HUES64 (cell line): ENCODE measurements around the gene VPS13C.
"Not testable (repeated sequence)": the region's sequence is repeated elsewhere in the genome, so short reads cannot be mapped to it uniquely, and the experiment has no call there.

Source experiments
- H3K27ac ChIP-seq: 2 replicates; pipeline ENCODE4 v1.7.0; 2013; ENCODE audit warnings: low read depth, low read length, inconsistent platforms
- H3K27me3 ChIP-seq: 2 replicates; pipeline ENCODE4 v1.6.1; 2013; ENCODE audit warnings: mild to moderate bottlenecking, low read length; ENCODE audit not compliant: insufficient read depth
- H3K36me3 ChIP-seq: 2 replicates; pipeline ENCODE4 v1.6.1; 2013; ENCODE audit warnings: mild to moderate bottlenecking, low read length; ENCODE audit not compliant: insufficient read depth
- H3K4me1 ChIP-seq: 2 replicates; pipeline ENCODE4 v1.6.1; 2013; ENCODE audit warnings: mild to moderate bottlenecking, low read length, moderate library complexity; ENCODE audit not compliant: insufficient read depth
- H3K4me3 ChIP-seq: 2 replicates; pipeline ENCODE4 v1.5.1; 2013; ENCODE audit warnings: mild to moderate bottlenecking, low read length, moderate library complexity
- H3K9ac ChIP-seq: 2 replicates; pipeline ENCODE4 v1.6.1; 2013; ENCODE audit warnings: mild to moderate bottlenecking, low read depth, low read length
- H3K9me3 ChIP-seq: 2 replicates; pipeline ENCODE4 v1.6.1; 2013; ENCODE audit warnings: low read depth, low read length; ENCODE audit not compliant: insufficient read depth
- WGBS: fragments of 150-250, 120-280 bp; methylation state at CpG from one replicate; pipeline ENCODE4 v1.1.7; 2013; ENCODE audit warnings: missing lambda C conversion rate; 5-methylcytosine and 5-hydroxymethylcytosine counted together

VPS13C gene

DNA sequence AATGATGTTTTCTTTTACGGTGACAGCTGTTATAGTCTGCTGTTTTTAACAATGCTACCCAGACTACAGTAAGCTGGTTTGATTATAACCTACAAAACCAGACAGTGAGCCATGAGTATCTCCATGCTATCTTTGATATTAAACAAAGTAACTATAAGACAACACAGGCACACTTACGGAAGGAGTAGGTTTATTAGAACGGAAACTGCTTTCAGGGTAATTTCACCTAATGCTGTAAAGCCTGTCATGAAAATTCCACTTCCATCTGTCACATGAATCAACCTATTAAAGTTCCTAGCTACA lies 33.0 kb downstream of the VPS13C start:
- H3K4me1 ChIP-seq, result no peaks in the 10 kb centered on the region
- no peaks in the 10 kb centered on the region for H3K27me3 ChIP-seq
- H3K27ac ChIP-seq, result no peak overlapping the region
- no peak overlapping the region for H3K9ac ChIP-seq
- no peaks in the 10 kb centered on the region for H3K9me3 ChIP-seq
- H3K36me3 ChIP-seq, result 0 out of 2 replicates have a peak, but pooled peaks cover 3% of the 10 kb centered on the region
- 96% methylated on average over 3 of the region's 3 CpGs for WGBS
- H3K4me3 ChIP-seq, result no peak overlapping the region

DNA sequence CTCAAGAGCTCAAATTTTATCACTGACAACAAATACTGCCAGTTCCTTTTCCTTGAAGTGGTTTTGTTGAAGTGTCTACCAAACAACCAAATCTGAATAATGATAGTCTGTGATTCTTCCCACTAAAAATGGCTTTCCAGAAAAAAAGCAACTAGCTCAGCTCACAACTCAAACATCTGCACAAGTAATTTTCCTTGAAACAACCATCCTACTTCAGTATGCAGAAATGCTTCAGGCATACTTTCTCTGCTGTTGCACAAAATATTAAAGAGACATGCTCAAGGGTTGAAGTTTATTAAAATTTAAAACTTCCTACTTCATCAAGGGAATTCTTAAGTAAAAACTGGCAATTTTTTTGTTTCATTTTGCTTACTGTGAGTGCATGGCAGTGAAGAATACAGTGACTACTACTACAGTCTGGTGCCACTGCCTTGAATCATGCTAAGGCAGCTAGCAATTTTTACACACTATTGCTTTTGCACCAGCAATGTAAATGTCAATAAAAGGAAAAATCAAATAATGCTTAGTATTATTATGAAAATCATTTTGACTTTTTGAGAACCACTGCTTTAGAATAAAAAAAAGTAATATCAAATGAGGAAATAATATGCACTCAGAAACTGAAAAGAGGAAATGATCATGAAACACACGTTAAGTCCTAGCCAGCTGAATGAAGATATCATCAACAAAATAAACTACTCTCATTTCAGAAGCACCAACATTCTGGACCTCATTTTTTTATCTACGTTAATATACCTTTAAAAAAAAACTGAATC lies 33.6 kb downstream of the VPS13C start:
- Histone ChIP-seq H3K36me3 (0 out of 2 replicates have a peak, but pooled peaks cover under 1% of the 10 kb centered on the region), H3K9me3 (no peaks in the 10 kb centered on the region), H3K27me3 (no peaks in the 10 kb centered on the region), H3K4me1 (no peaks in the 10 kb centered on the region), H3K4me3 (no peak overlapping the region), H3K9ac (no peak overlapping the region), H3K27ac (no peak overlapping the region)
- 95% methylated on average over 2 of the region's 2 CpGs for whole genome bisulfite sequencing

DNA sequence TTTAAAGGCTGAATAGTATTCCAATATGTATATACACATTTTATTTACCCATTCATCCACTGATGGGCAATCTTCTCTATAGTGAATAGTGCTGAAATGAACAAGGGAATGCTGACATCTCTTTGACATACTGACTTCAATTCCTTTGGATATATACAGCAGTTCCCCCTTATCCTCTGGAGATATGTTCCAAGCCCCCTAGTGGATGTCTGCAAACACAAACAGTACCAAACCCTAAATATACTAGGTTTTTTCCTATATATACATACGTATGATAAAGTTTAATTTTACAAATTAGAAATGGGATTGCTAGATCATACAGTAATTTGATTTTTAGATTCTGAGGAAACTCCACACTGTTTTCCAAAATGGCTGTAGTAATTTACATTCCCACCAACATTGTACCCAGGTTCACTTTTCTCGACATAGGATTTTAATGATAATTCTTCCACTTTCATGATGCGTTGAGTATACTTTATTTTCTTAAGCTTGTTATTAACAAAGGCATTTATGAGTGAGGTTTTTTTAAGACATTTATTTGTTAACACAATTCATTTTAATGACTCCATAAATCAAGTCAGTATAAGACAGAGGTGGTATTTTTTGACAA lies 38.2 kb downstream of the VPS13C start:
- Histone ChIP-seq H3K4me1 (no peaks in the 10 kb centered on the region), H3K9ac (no peak overlapping the region), H3K36me3 (no peaks in the 10 kb centered on the region), H3K9me3 (no peaks in the 10 kb centered on the region), H3K4me3 (no peak overlapping the region), H3K27me3 (no peaks in the 10 kb centered on the region), H3K27ac (no peak overlapping the region)
- WGBS, result 100% methylated on average over 1 of the region's 3 CpGs

DNA sequence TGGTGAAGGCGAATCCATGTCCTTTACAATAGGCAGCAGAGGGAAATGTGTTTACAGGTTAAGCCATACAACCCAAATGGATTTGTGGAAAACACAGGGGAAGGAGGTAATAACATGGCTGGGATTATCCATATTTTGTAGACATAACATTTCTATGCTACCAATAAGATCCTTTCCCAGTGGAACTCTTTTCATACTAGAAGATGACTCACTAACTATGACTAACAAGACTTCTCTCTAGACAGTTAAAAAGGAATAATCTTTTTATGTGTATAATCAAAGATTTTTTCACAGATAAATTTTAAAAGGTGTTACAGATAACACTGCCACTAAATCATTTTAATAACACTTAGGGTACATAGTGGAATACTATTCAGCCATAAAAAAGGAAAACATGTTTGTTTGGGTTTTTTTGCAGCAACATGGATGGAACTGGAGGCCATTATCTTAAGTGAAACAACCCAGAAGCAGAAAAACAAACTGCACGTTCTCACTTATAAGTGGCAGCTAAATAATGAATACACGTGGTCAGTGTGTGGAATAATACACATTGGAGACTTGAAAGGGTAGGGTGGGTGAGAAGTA lies 39.6 kb downstream of the VPS13C start:
- no peaks in the 10 kb centered on the region for H3K36me3 ChIP-seq
- WGBS, result over 99% methylated on average over 3 of the region's 3 CpGs
- no peaks in the 10 kb centered on the region for H3K9me3 ChIP-seq
- H3K27me3 ChIP-seq, result no peaks in the 10 kb centered on the region
- H3K9ac ChIP-seq, result no peak overlapping the region
- H3K4me3 ChIP-seq, result no peak overlapping the region
- no peak overlapping the region for H3K27ac ChIP-seq
- H3K4me1 ChIP-seq, result no peaks in the 10 kb centered on the region

DNA sequence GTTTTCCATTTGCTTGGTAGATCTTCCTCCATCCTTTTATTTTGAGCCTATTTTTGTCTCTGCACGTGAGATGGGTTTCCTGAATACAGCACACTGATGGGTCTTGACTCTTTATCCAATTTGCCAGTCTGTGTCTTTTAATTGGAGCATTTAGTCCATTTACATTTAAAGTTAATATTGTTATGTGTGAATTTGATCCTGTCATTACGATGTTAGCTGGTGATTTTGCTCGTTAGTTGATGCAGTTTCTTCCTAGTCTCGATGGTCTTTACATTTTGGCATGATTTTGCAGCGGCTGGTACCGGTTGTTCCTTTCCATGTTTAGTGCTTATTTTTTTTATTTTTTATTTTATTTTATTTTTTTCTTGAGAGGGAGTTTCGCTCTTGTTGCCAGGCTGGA lies 54.9 kb downstream of the VPS13C start:
- H3K36me3 ChIP-seq, result peaks cover 22% of the 10 kb centered on the region
- H3K4me1 ChIP-seq, H3K9me3 ChIP-seq, H3K4me3 ChIP-seq, H3K9ac ChIP-seq, H3K27ac ChIP-seq, H3K27me3 ChIP-seq: not testable (repeated sequence)
- WGBS, result 100% methylated on average over 2 of the region's 7 CpGs

DNA sequence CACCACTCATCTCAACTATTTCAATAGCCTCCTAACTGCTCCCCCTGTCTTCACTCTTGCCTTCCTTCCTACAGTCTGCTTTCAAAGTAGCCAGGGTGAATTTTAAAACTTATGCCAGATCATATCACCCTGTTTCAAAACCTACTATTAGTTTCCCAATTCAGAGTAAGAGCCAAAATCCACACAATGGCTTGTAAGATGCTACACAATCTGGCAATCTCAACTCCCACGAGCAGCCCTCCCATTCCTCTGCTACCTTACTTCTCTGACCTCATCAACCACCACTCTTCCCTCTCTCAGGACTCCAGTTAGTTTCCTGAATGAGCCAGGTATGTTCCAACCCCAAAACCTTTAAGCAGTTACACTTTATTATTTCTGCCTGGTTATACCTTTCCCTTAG lies 62.5 kb downstream of the VPS13C start:
- WGBS, result 86% methylated on average over 1 of the region's 1 CpG
- H3K9me3 ChIP-seq, result no peaks in the 10 kb centered on the region
- H3K27ac ChIP-seq, result no peak overlapping the region
- H3K4me3 ChIP-seq, result no peak overlapping the region
- no peak overlapping the region for H3K9ac ChIP-seq
- H3K27me3 ChIP-seq, result no peaks in the 10 kb centered on the region
- no peaks in the 10 kb centered on the region for H3K4me1 ChIP-seq
- no peaks in the 10 kb centered on the region for H3K36me3 ChIP-seq

DNA sequence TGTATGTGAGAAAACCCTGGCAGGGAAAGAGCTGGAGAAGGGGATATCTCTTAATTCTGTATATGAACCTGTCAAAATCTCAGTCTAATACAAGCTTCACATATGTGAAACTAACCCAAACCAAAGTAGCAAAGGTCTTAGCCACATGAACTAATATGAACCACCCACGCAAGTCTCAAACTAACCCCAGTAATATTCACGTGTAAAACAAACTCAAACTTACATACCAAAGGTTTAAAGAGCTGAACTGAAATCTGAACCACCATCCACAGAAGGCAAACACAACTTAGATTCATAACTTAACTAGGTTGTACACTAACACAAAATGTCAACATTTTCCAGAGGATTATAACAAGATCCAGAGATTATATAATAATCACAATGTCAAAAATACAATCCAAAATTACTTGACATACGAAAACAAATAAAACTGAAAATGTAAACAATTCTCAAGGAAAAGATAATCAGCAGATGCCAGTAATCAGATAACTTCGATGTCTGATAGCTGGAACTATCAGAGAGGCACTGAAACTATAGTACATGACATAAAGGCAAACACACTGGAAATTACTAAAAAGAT lies 64.1 kb downstream of the VPS13C start:
- H3K36me3 ChIP-seq, result no peaks in the 10 kb centered on the region
- 94% methylated on average over 4 of the region's 4 CpGs for WGBS
- H3K4me3 ChIP-seq, result no peak overlapping the region

DNA sequence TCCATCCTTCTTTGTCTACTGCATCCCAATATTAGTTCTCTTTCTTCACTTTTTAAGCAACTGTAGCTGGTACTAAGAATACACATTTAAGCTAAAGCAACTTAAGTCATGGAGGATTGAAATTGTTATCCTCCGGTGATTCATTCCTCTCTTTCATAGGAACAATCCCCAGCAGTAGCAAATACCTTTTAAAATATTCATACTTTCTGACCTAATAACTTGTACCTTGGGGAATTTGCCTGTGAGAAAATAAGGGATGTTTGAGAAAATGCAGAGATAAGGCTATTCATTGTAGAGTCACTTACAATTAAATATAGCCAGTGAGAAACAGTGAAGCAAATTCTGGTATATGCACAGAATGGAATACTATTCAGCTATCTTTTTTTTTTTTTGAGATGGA lies 66.0 kb downstream of the VPS13C start:
- no peaks in the 10 kb centered on the region for H3K27me3 ChIP-seq
- peaks cover 5% of the 10 kb centered on the region; the same call in 1 of the 2 replicates for H3K36me3 ChIP-seq
- no peak overlapping the region for H3K27ac ChIP-seq
- H3K9me3 ChIP-seq, result no peaks in the 10 kb centered on the region
- H3K4me3 ChIP-seq, result no peak overlapping the region
- 100% methylated on average over 1 of the region's 1 CpG for WGBS
- H3K9ac ChIP-seq, result no peak overlapping the region
- H3K4me1 ChIP-seq, result no peaks in the 10 kb centered on the region

More for the DNA sequence above, 64.1 kb downstream of the VPS13C start:
- Histone ChIP-seq H3K4me1 (no peaks in the 10 kb centered on the region), H3K27me3 (no peaks in the 10 kb centered on the region), H3K27ac (no peak overlapping the region), H3K9ac (no peak overlapping the region), H3K9me3 (no peaks in the 10 kb centered on the region)

DNA sequence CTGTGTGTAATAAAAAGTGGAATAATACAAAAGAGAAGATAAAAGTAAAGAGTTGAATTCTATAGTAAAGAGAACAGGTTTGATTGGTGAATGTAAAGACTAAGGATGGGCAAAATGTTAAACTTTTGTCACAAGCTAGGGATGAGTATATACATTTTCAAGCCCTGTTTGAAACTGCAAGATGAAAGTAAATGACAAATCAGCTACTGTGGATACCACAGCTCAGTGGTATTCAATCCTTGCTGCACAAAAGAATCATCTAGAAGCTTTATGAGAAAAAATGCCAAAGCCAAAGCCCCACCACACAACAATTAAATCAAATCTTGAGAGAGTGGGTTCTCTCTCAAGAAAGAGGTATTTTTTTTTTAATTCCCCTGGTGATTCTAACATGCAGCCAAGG lies 67.7 kb downstream of the VPS13C start:
- no peaks in the 10 kb centered on the region for H3K9me3 ChIP-seq
- no peak overlapping the region for H3K4me3 ChIP-seq
- H3K4me1 ChIP-seq, result no peaks in the 10 kb centered on the region
- H3K9ac ChIP-seq, result no peak overlapping the region
- peaks cover 8% of the 10 kb centered on the region; the same call in 1 of the 2 replicates for H3K36me3 ChIP-seq
- H3K27ac ChIP-seq, result no peak overlapping the region
- no peaks in the 10 kb centered on the region for H3K27me3 ChIP-seq

DNA sequence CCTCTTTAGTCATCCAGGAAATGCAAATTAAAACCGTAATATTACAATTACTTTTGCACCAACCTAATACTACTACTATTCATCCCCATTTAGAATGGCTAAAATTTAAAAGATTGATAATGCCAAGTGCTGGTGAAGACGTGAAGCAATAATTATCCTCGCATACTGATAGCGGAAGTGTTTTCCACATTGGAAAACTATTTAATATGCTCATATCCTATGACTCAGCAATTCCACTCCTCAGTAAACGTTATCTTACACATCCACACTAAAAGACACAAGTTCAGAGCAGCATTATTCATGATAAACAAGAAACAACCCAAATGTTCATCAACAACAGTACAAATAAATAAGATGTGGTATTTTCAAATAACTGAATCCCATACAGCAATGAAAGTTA lies 70.6 kb downstream of the VPS13C start:
- Histone ChIP-seq H3K36me3 (peaks cover 8% of the 10 kb centered on the region; the same call in 1 of the 2 replicates), H3K27ac (no peak overlapping the region), H3K4me3 (no peak overlapping the region), H3K9me3 (no peaks in the 10 kb centered on the region), H3K9ac (no peak overlapping the region), H3K4me1 (no peaks in the 10 kb centered on the region), H3K27me3 (no peaks in the 10 kb centered on the region)
- 90% methylated on average over 5 of the region's 5 CpGs for WGBS

DNA sequence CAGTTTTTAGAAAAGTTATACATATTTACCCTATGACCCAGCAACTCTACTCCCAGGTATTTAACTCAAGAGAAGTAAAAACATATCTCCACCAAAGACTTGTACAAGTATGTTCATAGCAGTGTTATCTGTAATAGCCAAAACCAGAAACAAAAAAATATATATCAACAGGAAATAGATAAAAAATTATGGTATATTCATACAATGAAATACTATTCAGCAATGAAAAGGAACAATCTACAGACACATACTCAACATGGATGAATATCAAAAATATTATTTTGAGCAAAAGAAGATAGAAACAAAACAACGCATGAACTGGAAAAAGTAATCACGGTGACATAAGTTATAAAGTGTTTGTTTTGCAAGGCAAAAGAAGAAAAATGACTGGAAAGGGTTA lies 72.4 kb downstream of the VPS13C start:
- 97% methylated on average over 2 of the region's 2 CpGs for WGBS
- H3K9ac ChIP-seq, result no peak overlapping the region
- H3K4me3 ChIP-seq, result no peak overlapping the region
- H3K27ac ChIP-seq, result no peak overlapping the region
- no peaks in the 10 kb centered on the region for H3K27me3 ChIP-seq
- H3K4me1 ChIP-seq, result no peaks in the 10 kb centered on the region
- H3K36me3 ChIP-seq, result peaks cover 8% of the 10 kb centered on the region; the same call in 1 of the 2 replicates
- H3K9me3 ChIP-seq, result no peaks in the 10 kb centered on the region
